Measurements from ENCODE around the gene RSAD2.
"Not testable (repeated sequence)": the region's sequence is repeated elsewhere in the genome, so short reads cannot be mapped to it uniquely, and the experiment has no call there.

RSAD2 gene

GRCh38 chr2:6877402-6878304, at the start of gene RSAD2:
Gene RSAD2, plus strand, starts transcription at chr2:6877777. Its CDS starts 24 bp downstream, at chr2:6877801.
- DNase-seq: no peak

GRCh38 chr2:6828299-6828584, 49.3 kb upstream of the RSAD2 start:
- DNase-seq: peak; percentile 30

GRCh38 chr2:6831229-6831628, 46.3 kb upstream of the RSAD2 start:
- no peak for DNase-seq

GRCh38 chr2:6832596-6833299, 44.8 kb upstream of the RSAD2 start:
- no peak for DNase-seq

GRCh38 chr2:6833300-6833604, 44.3 kb upstream of the RSAD2 start:
- no peak for DNase-seq

- DNase-seq: no peak
Measured at GRCh38 chr2:6834163-6834562, 43.4 kb upstream of the RSAD2 start.

- DNase-seq: no peak
Measured at GRCh38 chr2:6835467-6835866, 42.1 kb upstream of the RSAD2 start.

GRCh38 chr2:6838673-6839319, 38.8 kb upstream of the RSAD2 start:
- DNase-seq: no peak

GRCh38 chr2:6841537-6842287, 35.9 kb upstream of the RSAD2 start:
- no peak for DNase-seq

GRCh38 chr2:6845312-6845711, 32.3 kb upstream of the RSAD2 start:
- no peak for DNase-seq

- no peak for DNase-seq
Measured at GRCh38 chr2:6845903-6846302, 31.7 kb upstream of the RSAD2 start.

GRCh38 chr2:6846540-6846939, 31.0 kb upstream of the RSAD2 start:
- DNase-seq: no peak

GRCh38 chr2:6846967-6847681, 30.5 kb upstream of the RSAD2 start:
- DNase-seq: no peak

GRCh38 chr2:6852195-6852594, 25.4 kb upstream of the RSAD2 start:
- no peak for DNase-seq

GRCh38 chr2:6854416-6854815, 23.2 kb upstream of the RSAD2 start:
- DNase-seq: no peak

- no peak for DNase-seq
Measured at GRCh38 chr2:6855860-6856547, 21.6 kb upstream of the RSAD2 start.

- DNase-seq: no peak
Measured at GRCh38 chr2:6856548-6856920, 21.0 kb upstream of the RSAD2 start.

GRCh38 chr2:6858466-6859027, 19.0 kb upstream of the RSAD2 start:
- not testable (repeated sequence) for DNase-seq

GRCh38 chr2:6860296-6860695, 17.3 kb upstream of the RSAD2 start:
- DNase-seq: no peak

GRCh38 chr2:6863792-6864191, 13.8 kb upstream of the RSAD2 start:
- DNase-seq: no peak

GRCh38 chr2:6864231-6864754, 13.3 kb upstream of the RSAD2 start:
- DNase-seq: no peak
